Hippocampal formation (tissue), 2 donors: ENCODE results near the gene CFAP92.

ENCODE experiments used
- DNase-seq, 2 donors: peaks; one replicate each; lab custom pipeline; 2025; lab: John Stamatoyannopoulos, UW

CFAP92 gene

GRCh38 chr3:128983293-128984069 is 10.4 kb downstream of the CFAP92 start:
- DNase-seq = no peak

GRCh38 chr3:128975276-128975675 is 18.6 kb downstream of the CFAP92 start:
- no peak for DNase-seq

GRCh38 chr3:128973988-128974564 is 19.8 kb downstream of the CFAP92 start:
- no peak for DNase-seq

DNA sequence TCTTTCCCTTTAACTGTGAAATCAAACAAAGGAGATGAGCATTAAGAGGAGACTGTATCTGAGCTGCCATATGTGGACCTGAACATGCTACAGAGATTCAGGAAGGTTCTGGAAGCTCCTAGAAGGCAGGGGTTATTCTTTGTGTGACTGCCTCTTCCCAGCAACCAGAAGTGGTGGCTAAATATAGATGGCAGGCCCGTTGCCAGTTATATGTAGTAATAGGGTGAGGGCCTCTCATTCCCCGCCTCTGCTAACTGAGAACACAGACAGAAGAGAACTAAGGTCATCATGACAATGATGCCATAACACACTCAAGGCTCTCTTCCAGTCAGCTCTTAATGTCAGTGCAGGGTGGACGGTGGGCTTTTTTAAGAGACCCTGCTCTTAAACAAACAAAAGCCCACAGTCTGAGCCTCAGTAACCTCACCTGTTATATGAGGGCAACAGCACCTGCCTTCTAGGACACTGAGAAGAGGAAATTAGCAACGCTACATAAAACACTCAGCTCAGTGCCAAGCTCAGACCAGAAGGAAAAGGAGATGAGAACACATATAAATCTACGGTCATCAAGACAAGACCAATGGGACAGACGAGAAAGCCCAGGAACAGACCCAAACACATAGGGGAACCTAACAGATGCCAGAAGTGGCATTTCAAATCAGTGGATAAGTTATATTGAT is 22.3 kb downstream of the CFAP92 start:
- no peak for DNase-seq

GRCh38 chr3:128970740-128971047 is 23.2 kb downstream of the CFAP92 start:
- no peak for DNase-seq

DNA sequence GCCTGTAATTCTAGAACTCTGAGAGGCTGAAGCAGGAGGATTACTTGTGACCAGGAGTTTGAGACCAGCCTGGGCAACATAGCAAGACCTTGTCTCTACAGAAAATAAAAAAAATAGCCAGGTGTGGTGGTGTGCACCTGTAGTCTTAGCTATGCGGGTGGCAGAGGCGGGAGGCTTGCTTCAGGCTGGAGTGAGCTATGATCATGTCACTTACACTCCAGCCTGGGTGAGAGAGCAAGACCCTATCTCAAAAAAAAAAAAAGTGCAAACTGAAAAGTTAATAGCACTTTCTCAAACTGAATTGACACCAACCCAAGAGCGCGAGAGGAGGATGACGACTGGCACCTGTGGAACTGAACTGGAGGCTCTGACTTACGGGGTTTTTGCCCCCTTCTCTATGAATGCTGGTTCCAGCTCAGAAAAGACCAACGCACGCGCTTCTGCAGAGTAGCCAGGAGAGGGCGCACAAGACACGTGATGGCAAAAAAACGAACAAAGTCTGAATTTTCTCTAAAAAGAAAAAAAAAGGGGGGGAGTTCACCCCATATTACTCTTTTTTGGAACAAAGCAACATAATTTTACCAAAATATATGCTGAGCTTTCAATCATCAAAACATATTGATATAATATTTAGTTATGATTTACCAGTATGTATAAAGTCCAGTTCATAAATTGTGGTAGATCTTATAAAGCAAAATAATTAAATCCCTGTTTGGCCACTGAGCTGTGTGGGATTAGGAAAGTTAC is 23.7 kb downstream of the CFAP92 start:
- DNase-seq = peak in 1 of 2 donors; percentile 25

DNA sequence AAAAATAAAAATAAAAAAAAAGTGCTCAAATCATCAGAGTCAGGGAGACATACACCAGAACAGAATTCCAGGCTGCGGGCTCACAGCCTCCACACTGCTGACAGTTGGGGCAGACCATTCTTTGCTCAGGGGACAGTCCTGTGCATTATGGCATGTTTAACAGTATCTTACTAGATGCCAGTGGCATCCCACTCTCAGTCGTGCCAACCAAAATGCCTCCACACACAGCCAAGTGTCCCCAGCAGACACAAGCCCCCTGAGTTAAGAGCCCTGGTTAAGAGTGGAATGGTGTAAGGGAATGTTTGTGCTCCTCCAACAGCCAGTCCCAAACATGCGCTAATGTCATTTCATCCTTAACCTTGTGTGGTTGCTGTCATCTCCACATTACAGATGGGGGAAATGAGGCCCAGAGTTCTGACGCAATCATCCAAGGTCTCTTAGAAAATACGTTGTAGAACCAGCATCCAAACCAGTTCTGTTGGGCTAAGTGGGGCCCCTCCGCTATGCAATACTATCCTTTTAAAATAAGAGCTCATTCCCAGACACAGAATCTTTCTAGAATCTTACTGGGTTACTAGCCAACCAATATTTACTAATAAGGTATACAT is 26.0 kb downstream of the CFAP92 start:
- DNase-seq = no peak

- DNase-seq = no peak
These were observed 28.1 kb downstream of the CFAP92 start for GRCh38 chr3:128965818-128966217.

DNA sequence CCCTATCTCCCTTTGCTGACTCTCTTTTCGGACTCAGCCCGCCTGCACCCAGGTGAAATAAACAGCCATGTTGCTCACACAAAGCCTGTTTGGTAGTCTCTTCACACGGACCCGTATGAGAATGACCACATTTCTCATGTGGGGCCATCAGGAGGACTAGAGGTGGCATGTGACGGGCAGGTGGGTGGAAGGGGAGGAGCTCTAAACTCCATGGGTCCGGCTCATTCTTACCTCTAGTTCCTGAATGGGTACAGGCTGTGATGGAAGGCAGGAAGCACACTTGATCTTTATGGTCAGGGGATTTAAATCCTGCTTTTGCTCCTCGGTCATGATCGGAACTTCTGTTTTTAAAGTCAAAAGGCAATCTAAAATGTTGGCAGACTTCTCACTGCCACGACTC is 28.6 kb downstream of the CFAP92 start:
- DNase-seq = no peak

DNA sequence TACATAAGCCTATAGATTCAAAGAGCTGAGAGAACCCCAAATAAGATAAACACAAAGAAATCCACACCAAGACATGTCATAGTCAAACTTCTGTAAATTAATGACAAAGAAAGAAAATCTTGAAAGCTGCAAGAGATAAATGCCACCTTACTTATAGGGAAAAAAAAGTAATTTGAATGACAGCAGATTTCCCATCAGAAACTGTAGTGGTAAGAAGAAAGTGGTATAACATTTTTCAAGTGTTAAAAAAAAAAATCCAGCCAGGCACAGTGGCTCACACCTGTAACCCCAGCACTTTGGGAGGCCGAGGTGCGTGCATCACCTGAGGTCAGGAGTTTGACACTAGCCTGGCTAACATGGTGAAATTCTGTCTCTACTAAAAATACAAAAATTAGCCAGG is 37.4 kb downstream of the CFAP92 start:
- DNase-seq = no peak

GRCh38 chr3:128950223-128950938 is 43.5 kb downstream of the CFAP92 start:
- DNase-seq = no peak

GRCh38 chr3:128949158-128949557 is 44.7 kb downstream of the CFAP92 start:
- DNase-seq = no peak

GRCh38 chr3:128946411-128946810 is 47.5 kb downstream of the CFAP92 start:
- no peak for DNase-seq

DNA sequence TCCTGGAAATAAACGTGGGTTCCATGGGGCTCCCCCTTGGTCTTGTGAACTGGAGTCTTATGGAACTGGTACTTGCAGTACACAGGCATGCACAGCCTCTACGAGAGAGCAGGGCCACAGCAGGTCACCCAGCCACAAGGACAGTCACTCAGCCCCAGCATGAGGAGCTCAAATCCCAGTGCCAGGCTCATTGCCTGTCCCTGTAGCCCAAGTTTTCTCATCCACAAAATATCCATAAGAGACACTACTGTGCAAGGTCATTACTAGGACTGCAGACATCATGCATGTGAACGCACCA is 48.0 kb downstream of the CFAP92 start:
- no peak for DNase-seq

GRCh38 chr3:128945041-128945877 is 48.6 kb downstream of the CFAP92 start:
- no peak for DNase-seq

DNA sequence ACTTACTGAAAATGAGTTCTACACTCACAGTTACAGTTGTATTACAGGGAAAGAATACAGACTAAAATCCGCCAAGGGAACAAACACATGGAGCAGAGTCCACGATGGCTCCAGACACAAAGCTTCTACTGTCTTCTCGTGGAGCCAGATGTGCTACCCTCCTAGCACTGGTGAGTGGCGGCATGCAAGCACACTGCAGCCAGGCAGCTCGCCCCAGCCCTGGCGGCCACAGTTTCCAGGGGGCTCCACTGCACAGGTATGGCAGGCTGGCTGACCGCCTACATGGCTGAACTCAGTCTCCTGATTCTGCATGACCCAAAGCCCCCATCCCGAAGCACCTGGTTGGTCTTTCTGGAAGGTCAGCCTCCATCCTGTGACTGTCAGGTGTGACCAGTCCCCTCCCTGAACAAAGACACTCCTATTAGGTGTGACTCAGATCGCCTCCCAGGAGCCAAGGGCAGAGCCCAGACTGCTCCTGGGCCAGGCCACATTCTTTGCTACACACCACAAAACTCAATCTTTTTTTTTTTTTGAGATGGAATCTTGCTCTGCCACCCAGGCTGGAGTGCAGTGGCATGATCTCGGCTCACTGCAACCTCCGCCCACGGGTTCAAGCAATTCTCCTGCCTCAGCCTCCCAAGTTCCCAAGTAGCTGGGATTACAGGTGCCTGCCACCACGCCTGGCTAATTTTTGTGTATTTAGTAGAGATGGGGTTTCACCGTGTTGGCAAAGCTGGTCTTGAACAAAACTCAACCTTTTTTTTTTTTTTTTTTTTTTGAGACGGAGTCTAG is 51.5 kb downstream of the CFAP92 start:
- no peak for DNase-seq

DNA sequence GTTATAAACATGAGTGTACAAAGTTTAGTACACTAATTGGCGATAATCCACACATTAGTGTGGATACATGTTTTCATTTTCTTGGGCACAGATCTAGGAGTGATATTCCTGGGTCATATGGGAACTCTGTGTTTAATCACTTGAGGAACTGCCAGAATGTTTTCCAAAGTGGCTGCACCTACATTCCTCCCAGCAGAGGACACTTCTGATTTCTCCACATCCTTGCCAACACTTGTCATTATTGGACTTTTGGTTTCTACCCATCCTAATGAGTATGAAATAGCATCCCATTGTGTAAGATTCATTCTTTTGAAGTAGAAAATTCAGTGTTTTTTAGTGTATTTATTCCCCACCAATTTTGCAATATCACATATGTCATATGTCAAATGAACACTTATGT is 53.6 kb downstream of the CFAP92 start:
- DNase-seq = no peak

GRCh38 chr3:128936341-128936740 is 57.5 kb downstream of the CFAP92 start:
- no peak for DNase-seq

DNA sequence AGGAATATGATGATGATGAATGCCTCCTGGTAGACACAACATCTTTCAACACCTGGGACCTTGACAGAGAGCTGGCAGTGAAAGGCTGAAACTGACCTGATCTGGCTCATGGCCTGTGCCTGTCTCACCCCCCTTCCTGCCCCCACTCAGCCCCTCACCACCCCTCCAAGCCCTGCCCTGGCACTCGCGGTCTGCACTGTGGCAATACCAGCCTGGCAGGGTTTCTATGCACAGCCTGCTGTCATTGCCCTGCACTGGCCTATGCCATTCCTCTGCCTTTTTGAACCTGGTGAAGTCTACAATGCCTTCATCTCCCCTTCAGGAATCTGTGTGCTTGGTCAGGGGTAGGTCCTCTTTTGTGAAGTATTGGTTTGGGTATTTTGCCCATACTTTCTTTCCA is 58.0 kb downstream of the CFAP92 start:
- no peak for DNase-seq

DNA sequence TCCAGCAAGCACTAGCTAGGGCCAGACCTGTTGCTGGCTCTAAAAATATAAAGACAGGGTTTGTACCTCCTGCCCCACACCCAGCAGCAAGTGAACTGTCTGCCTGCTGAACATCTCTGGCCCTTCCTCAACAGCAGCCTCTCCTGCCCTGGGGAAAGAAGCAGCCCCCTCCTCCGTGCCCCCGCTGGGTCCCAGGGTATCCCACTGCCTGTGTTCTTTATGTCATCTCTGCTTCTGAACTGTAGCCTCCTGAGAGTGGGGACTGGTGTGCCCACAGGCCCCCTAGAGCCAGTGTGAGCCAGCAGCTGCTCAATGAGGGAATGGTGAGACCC is 60.0 kb downstream of the CFAP92 start:
- DNase-seq = no peak
